Loucy (cell line): ENCODE data around the gene SMAD3.

Experiments
- CTCF ChIP-seq: fragments of 200-600 bp; sonication (generic); conservative IDR thresholded peaks from 2 replicates; pipeline ENCODE4 v1.5.1; 2014; ENCODE audit warnings: mild to moderate bottlenecking, antibody characterized with exemption, low read length
- EZH2phosphoT487 ChIP-seq: fragments of 200-600 bp; IDR thresholded peaks from 2 replicates; pipeline ENCODE4 v1.6.1; 2018; ENCODE audit warnings: antibody characterized with exemption, mild to moderate bottlenecking, moderate library complexity, borderline replicate concordance

GRCh38 chr15:67145710-67146109 lies 80.3 kb downstream of the SMAD3 start:
- TF ChIP-seq CTCF, result no peak
- no peak for TF ChIP-seq EZH2phosphoT487
